Keratinocyte (primary cell): Measurements from ENCODE around the gene AGPAT3.

Source experiments
- EZH2 ChIP-seq: IDR thresholded peaks from one replicate; pipeline ENCODE4 v1.6.1; 2012; ENCODE audit warnings: inconsistent platforms, mild to moderate bottlenecking, low read length, moderate library complexity
- TF ChIP-seq, protein P1 (sequence below), 3 experiments: IDR thresholded peaks in 1 of 3; conservative IDR thresholded peaks in 1 of 3; optimal IDR thresholded peaks in 1 of 3; 2 replicates in 2 of 3; 3 replicates in 1 of 3; pipeline versions ENCODE3 to v1.5.1; 2011; ENCODE audit warnings: low read length in 3 of 3, mild to moderate bottlenecking in 3 of 3, moderate library complexity in 2 of 3, control low read depth in 1 of 3, inconsistent platforms in 1 of 3; ENCODE audit not compliant: insufficient read depth in 2 of 3; ENCODE audit errors: extremely low read depth in 1 of 3

DNA sequence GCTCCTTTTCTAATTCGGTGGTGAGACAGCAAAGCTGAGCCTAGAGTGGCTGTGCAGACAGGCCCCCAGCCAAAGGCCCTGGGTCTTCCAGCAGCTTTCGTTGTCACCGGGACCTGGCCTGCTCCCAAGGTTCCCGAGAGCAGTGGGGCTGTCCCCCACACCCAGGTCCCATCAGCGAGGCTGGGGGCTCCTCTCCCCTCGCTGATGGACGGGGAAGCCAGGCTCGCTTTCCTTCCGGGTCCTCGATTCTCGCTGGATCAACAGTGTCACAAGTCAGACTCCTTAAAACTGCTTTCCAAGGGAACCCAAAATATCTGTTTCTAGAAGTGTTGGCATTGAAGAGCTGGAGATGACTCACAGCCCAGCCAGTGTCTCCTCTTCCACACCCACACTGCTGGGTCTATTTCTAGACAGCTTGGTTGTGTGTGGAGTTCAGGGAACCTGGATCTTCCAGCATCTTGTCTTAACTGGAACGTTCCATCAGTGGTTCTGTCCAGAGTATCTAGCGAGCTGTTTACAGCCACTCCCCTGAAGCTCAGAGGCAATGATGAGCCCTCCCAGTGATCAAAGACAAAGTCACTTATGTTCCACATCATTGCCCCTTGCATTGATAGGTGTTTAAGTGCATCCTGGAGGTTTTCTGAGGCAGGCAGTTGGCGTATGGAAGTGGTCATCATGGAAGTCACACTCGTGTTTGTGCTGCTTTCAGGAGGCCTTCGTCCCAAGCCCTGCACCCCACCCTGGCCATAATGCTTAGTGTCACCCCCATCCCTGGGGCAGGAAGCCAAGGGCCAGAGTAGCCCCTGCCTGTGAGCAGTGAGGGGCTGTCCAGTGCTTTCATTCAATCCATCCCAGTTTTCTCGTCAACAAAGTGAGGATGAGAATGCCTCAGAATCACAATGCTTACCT lies 40.4 kb upstream of the AGPAT3 start:
- TF ChIP-seq EZH2 = no peak
- TF ChIP-seq, protein P1, sequence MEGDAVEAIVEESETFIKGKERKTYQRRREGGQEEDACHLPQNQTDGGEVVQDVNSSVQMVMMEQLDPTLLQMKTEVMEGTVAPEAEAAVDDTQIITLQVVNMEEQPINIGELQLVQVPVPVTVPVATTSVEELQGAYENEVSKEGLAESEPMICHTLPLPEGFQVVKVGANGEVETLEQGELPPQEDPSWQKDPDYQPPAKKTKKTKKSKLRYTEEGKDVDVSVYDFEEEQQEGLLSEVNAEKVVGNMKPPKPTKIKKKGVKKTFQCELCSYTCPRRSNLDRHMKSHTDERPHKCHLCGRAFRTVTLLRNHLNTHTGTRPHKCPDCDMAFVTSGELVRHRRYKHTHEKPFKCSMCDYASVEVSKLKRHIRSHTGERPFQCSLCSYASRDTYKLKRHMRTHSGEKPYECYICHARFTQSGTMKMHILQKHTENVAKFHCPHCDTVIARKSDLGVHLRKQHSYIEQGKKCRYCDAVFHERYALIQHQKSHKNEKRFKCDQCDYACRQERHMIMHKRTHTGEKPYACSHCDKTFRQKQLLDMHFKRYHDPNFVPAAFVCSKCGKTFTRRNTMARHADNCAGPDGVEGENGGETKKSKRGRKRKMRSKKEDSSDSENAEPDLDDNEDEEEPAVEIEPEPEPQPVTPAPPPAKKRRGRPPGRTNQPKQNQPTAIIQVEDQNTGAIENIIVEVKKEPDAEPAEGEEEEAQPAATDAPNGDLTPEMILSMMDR (optimal IDR thresholded peaks at IDR 0.05 in 1 of 3, IDR thresholded peaks at IDR 0.05 in 1 of 3, conservative IDR thresholded peaks at IDR 0.05 in 1 of 3; ENCODE audit: extremely low read depth in 1 of 3, insufficient read depth in 2 of 3, low read length in 3 of 3) = no peak
